IMR-90 (cell line): ENCODE results near the gene FANCG. TPM values are rescaled to one million over a fixed set of nuclear protein-coding genes. Genes with fewer than 3 reads are reported as not detected.

Experiments
- ATAC-seq: fragments of 200-7000 bp; cut with Tn5 transposase; 2 replicates; pipeline ENCODE4 v1.9.1; 2020; ENCODE audit warnings: low read depth, mild to moderate bottlenecking, moderate library complexity
- BruUV-seq: library from RNA; stranded (reverse); fragments of 400-500 nt; replicated peaks from 2 replicates; lab custom pipeline; 2021; lab: Mats Ljungman, UMichigan
- CTCF ChIA-PET: fragments of 300-600 bp; formaldehyde crosslinking; extraction: SDS; loops from one replicate; lab custom pipeline; 2021; ENCODE audit warnings: antibody characterized with exemption; lab: Yijun Ruan, JAX
- POLR2A ChIA-PET: fragments of 300-600 bp; sonication (Branson Sonifier 250); formaldehyde crosslinking; loops from one replicate; lab custom pipeline; 2022; ENCODE audit warnings: antibody characterized with exemption; ENCODE audit not compliant: unreplicated experiment; lab: Charles Lee
- DNase-seq: peaks from one replicate; pipeline ENCODE4 v3.0.0; 2013
- H2AFZ ChIP-seq: replicated peaks from 2 replicates; pipeline ENCODE3; 2013; ENCODE audit warnings: low read length, mild to moderate bottlenecking; ENCODE audit not compliant: poor library complexity
- H2AK5ac ChIP-seq: 2 replicates; pipeline ENCODE4 v1.6.1; 2013; ENCODE audit warnings: low read depth, low read length, inconsistent platforms
- H2AK9ac ChIP-seq: replicated peaks from 2 replicates; pipeline ENCODE3; 2013; ENCODE audit warnings: mild to moderate bottlenecking, low read depth, low read length, moderate library complexity; ENCODE audit not compliant: poor library complexity
- H2BK120ac ChIP-seq: 2 replicates; pipeline ENCODE4 v1.6.1; 2013; ENCODE audit warnings: low read depth, low read length, inconsistent platforms
- H2BK15ac ChIP-seq: 3 replicates; pipeline ENCODE4 v1.6.1; 2013; ENCODE audit warnings: low read depth, low read length, inconsistent platforms
- H2BK20ac ChIP-seq: 2 replicates; pipeline ENCODE4 v1.6.1; 2013; ENCODE audit warnings: low read depth, mild to moderate bottlenecking, inconsistent platforms, low read length, moderate library complexity
- H2BK5ac ChIP-seq: 2 replicates; pipeline ENCODE4 v1.6.1; 2013; ENCODE audit warnings: mild to moderate bottlenecking, low read depth, low read length, inconsistent platforms; ENCODE audit not compliant: poor library complexity, severe bottlenecking
- H3K14ac ChIP-seq: replicated peaks from 2 replicates; pipeline ENCODE4 v1.6.1; 2013; ENCODE audit warnings: low read depth, low read length, inconsistent platforms
- H3K18ac ChIP-seq: 2 replicates; pipeline ENCODE4 v1.6.1; 2013; ENCODE audit warnings: low read depth, low read length, control low read depth
- H3K23ac ChIP-seq: 2 replicates; pipeline ENCODE4 v1.6.1; 2013; ENCODE audit warnings: low read depth, low read length, inconsistent platforms
- H3K27ac ChIP-seq: 2 replicates; pipeline ENCODE4 v1.5.1; 2013; ENCODE audit warnings: mild to moderate bottlenecking, control low read depth, low read length; ENCODE audit not compliant: insufficient read depth
- H3K27me3 ChIP-seq: 2 replicates; pipeline ENCODE4 v1.6.1; 2013; ENCODE audit warnings: low read length; ENCODE audit not compliant: control insufficient read depth, insufficient read depth
- H3K36me3 ChIP-seq: 2 replicates; pipeline ENCODE4 v1.6.1; 2013; ENCODE audit warnings: low read length, mixed read lengths; ENCODE audit not compliant: control insufficient read depth, insufficient read depth
- H3K4ac ChIP-seq: 2 replicates; pipeline ENCODE4 v1.6.1; 2013; ENCODE audit warnings: low read depth, low read length, inconsistent platforms
- H3K4me1 ChIP-seq: 2 replicates; pipeline ENCODE4 v1.6.1; 2013; ENCODE audit warnings: low read length, mixed read lengths; ENCODE audit not compliant: control insufficient read depth, insufficient read depth
- H3K4me2 ChIP-seq: 2 replicates; pipeline ENCODE4 v1.6.1; 2013; ENCODE audit warnings: low read depth, mild to moderate bottlenecking, control low read depth, low read length, moderate library complexity
- H3K4me3 ChIP-seq: 2 replicates; pipeline ENCODE4 v1.5.1; 2013; ENCODE audit warnings: low read depth, mild to moderate bottlenecking, control low read depth, low read length, moderate library complexity; ENCODE audit not compliant: insufficient read depth
- H3K56ac ChIP-seq: 2 replicates; pipeline ENCODE4 v1.6.1; 2013; ENCODE audit warnings: low read length, inconsistent platforms; ENCODE audit not compliant: insufficient read depth; ENCODE audit errors: extremely low read depth
- H3K79me1 ChIP-seq, 2 experiments: 2 replicates each; pipeline ENCODE4 v1.6.1; 2013; ENCODE audit warnings: low read length in 2 of 2, inconsistent platforms in 1 of 2, low read depth in 1 of 2
- H3K9ac ChIP-seq: 2 replicates; pipeline ENCODE4 v1.6.1; 2013; ENCODE audit warnings: low read depth, low read length, control low read depth
- H3K9me1 ChIP-seq: 2 replicates; pipeline ENCODE4 v1.6.1; 2013; ENCODE audit warnings: low read length, inconsistent platforms; ENCODE audit not compliant: insufficient read depth
- H3K9me3 ChIP-seq: 2 replicates; pipeline ENCODE4 v1.6.1; 2013; ENCODE audit warnings: low read length; ENCODE audit not compliant: control insufficient read depth, insufficient read depth
- H4K20me1 ChIP-seq: 2 replicates; pipeline ENCODE4 v1.6.1; 2013; ENCODE audit warnings: low read length, inconsistent platforms; ENCODE audit not compliant: insufficient read depth
- H4K5ac ChIP-seq: 2 replicates; pipeline ENCODE4 v1.6.1; 2013; ENCODE audit warnings: mild to moderate bottlenecking, low read depth, low read length, control low read depth
- H4K8ac ChIP-seq, 2 experiments: 2 replicates each; pipeline ENCODE4 v1.6.1; 2013; ENCODE audit warnings: low read depth in 2 of 2, low read length in 2 of 2, control low read depth in 1 of 2, inconsistent platforms in 1 of 2
- H4K91ac ChIP-seq: 2 replicates; pipeline ENCODE4 v1.6.1; 2013; ENCODE audit warnings: low read depth, low read length, inconsistent platforms; ENCODE audit not compliant: insufficient read depth
- BHLHE40 ChIP-seq: fragments of 150-350 bp; IDR thresholded peaks from 2 replicates; pipeline ENCODE4 v1.6.1; 2016; ENCODE audit warnings: mild to moderate bottlenecking, low read depth, low read length
- ELK1 ChIP-seq: fragments of 150-350 bp; IDR thresholded peaks from 2 replicates; pipeline ENCODE4 v1.6.1; 2016; ENCODE audit warnings: low read depth, mild to moderate bottlenecking, low read length, moderate library complexity, borderline replicate concordance
- MAZ ChIP-seq: IDR thresholded peaks from 2 replicates; pipeline ENCODE4 v1.6.1; 2012; ENCODE audit warnings: low read depth, mild to moderate bottlenecking, low read length, improper control_type of control experiment, moderate library complexity, borderline replicate concordance
- MXI1 ChIP-seq: IDR thresholded peaks from 2 replicates; pipeline ENCODE4 v1.6.1; 2012; ENCODE audit warnings: low read depth, mild to moderate bottlenecking, low read length, moderate library complexity, borderline replicate concordance
- POLR2A ChIP-seq: IDR thresholded peaks from 2 replicates; pipeline ENCODE4 v1.6.1; 2012; ENCODE audit warnings: mild to moderate bottlenecking, low read depth, low read length
- WGBS, 2 experiments: methylation state at CpG; one replicate each; pipeline versions ENCODE4 v1.1.5 to v1.1.7; 2013; ENCODE audit warnings: missing lambda C conversion rate in 2 of 2; ENCODE audit not compliant: insufficient read length in 1 of 2; ENCODE audit errors: extremely low coverage in 2 of 2; 5-methylcytosine and 5-hydroxymethylcytosine counted together
- dilution Hi-C: fragments of 300-500 bp; cut with HindIII; formaldehyde crosslinking; loops from one replicate; pipeline ENCODE4 v1.14.3; 2018; ENCODE audit warnings: low sequenced_read_pairs; ENCODE audit not compliant: unreplicated experiment
- in situ Hi-C: fragments of 300-500 bp; cut with MboI; formaldehyde crosslinking; loops from 3 replicates; pipeline ENCODE4 v1.14.3; 2019; ENCODE audit warnings: low sequenced_read_pairs, inconsistent platforms, mixed read lengths
- intact Hi-C: fragments of 100-400 bp; cut with micrococcal nuclease; formaldehyde crosslinking; loops from 2 replicates; pipeline ENCODE4 v1.10.0; 2022
- polyA plus RNA-seq, 3 experiments: library from polyadenylated mRNA; depleted of rRNA; stranded (reverse); fragments of >200 nt; gene quantifications; 2 replicates each; pipeline ENCODE4 v1.2.3, GENCODE V29; 2012; ENCODE audit warnings: low replicate concordance in 1 of 3
- total RNA-seq: library from RNA; depleted of rRNA; stranded (reverse); fragments of >200 nt; gene quantifications from 2 replicates; pipeline ENCODE4 v1.2.3, GENCODE V29; 2012
- TF ChIP-seq, protein P1 (sequence below): fragments of 150-350 bp; IDR thresholded peaks from 2 replicates; pipeline ENCODE4 v1.6.1; 2017; ENCODE audit warnings: mild to moderate bottlenecking, antibody characterized with exemption, low read length, low read depth

FANCG gene
- total and polyA plus RNA-seq, 2 of the 4 experiments (the other 2 are of a cell fraction): 16.1 to 19.3 TPM

GRCh38 chr9:35115680-35116538, 36.2 kb upstream of the FANCG start, which contains the start of gene ATOSB:
Gene ATOSB, minus strand, starts transcription at chr9:35115862. Its CDS starts 7,588 bp downstream, at chr9:35108274.
- 0% methylated on average over 3 of the region's 54 CpGs; no CpG with 5 or more reads in 1 of the 2 experiments for WGBS, 2 experiments
- H3K79me1 ChIP-seq: peaks cover 11 to 33% of the 10 kb centered on the region in 2 experiments; a peak in 3 of 4 replicates
- peak within 1 kb of the TSS; percentile 86 for H3K4ac ChIP-seq
- dilution Hi-C loops: no loop called here
- H3K4me3 ChIP-seq: peak within 1 kb of the TSS; percentile 88
- peak within 1 kb of the TSS; percentile 94 for H3K14ac ChIP-seq
- peak within 1 kb of the TSS; percentile 98 for H3K4me2 ChIP-seq
- H3K4me1 ChIP-seq: peaks cover 16% of the 10 kb centered on the region
- H3K27me3 ChIP-seq: no peaks in the 10 kb centered on the region
- H3K9me1 ChIP-seq: no peaks in the 10 kb centered on the region; the same call in 1 of the 2 replicates
- TF ChIP-seq ELK1: no peak
- TF ChIP-seq, protein P1, sequence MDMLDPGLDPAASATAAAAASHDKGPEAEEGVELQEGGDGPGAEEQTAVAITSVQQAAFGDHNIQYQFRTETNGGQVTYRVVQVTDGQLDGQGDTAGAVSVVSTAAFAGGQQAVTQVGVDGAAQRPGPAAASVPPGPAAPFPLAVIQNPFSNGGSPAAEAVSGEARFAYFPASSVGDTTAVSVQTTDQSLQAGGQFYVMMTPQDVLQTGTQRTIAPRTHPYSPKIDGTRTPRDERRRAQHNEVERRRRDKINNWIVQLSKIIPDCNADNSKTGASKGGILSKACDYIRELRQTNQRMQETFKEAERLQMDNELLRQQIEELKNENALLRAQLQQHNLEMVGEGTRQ: peak; percentile 88
- TF ChIP-seq BHLHE40: peak; percentile 93
- peak; percentile 71 for TF ChIP-seq MAZ
- no peak for TF ChIP-seq POLR2A
- TF ChIP-seq MXI1: peak; percentile 91
- peak within 1 kb of the TSS; percentile 26 for H3K18ac ChIP-seq
- ChIA-PET POLR2A (no interaction called here), CTCF (interaction anchor here (0.6 to 1.2 kb wide), 3 partner anchors 78 to 438 kb away, joined by 3 to 6 read pairs (median 5); no protein-coding TSS in a partner anchor)
- in situ Hi-C loops: loop anchor here (5.0 kb wide), 2 partner anchors 361 to 436 kb away; no protein-coding TSS in a partner anchor
- H2BK15ac ChIP-seq: peak within 1 kb of the TSS; percentile 92; the same call in 1 of the 3 replicates
- H2AFZ ChIP-seq: peak within 1 kb of the TSS; percentile 91
- peak within 1 kb of the TSS; percentile 73 for H3K23ac ChIP-seq
- peak within 1 kb of the TSS; percentile 80 for H3K9ac ChIP-seq
- no TSS peak for BruUV-seq
- DNase-seq: peak; percentile 93
- intact Hi-C loops: loop anchor here (1.0 to 5.0 kb wide), 7 partner anchors 46 to 486 kb away; partner anchors contain the start of gene UNC13B
- peak within 1 kb of the TSS; percentile 84; the same call in 1 of the 2 replicates for H3K56ac ChIP-seq
- ATAC-seq: peak; percentile 46
- peak within 1 kb of the TSS; percentile 57 for H2BK20ac ChIP-seq
- peak within 1 kb of the TSS; percentile 94 for H4K91ac ChIP-seq
- peaks cover 8% of the 10 kb centered on the region; the same call in 1 of the 2 replicates for H4K20me1 ChIP-seq
- H3K9me3 ChIP-seq: no peaks in the 10 kb centered on the region
- H2BK120ac ChIP-seq: peak within 1 kb of the TSS; percentile 83
- H2AK9ac ChIP-seq: peak within 1 kb of the TSS; percentile 99
- H2AK5ac ChIP-seq: peak within 1 kb of the TSS; percentile 90
- peak within 1 kb of the TSS; percentile 76 for H4K5ac ChIP-seq
- peak within 1 kb of the TSS; percentile 85 for H3K27ac ChIP-seq
- no peaks in the 10 kb centered on the region for H3K36me3 ChIP-seq
- peak within 1 kb of the TSS; percentile 76 to 77 for H4K8ac ChIP-seq
- peak within 1 kb of the TSS; percentile 87 for H2BK5ac ChIP-seq
